PC-3 (cell line): Measurements from ENCODE around the gene NSL1.

Experiments
- EZH2 ChIP-seq: fragments of 300-600 bp; sonication (generic); IDR thresholded peaks from one replicate; pipeline ENCODE4 v1.6.1; 2017; ENCODE audit warnings: antibody characterized with exemption, mild to moderate bottlenecking, low read length; ENCODE audit not compliant: unreplicated experiment
- TF ChIP-seq, protein P1 (sequence below): fragments of 300-600 bp; sonication (generic); conservative IDR thresholded peaks from 2 replicates; pipeline ENCODE4 v1.5.1; 2017; ENCODE audit warnings: antibody characterized with exemption, low read depth, mild to moderate bottlenecking, low read length

DNA sequence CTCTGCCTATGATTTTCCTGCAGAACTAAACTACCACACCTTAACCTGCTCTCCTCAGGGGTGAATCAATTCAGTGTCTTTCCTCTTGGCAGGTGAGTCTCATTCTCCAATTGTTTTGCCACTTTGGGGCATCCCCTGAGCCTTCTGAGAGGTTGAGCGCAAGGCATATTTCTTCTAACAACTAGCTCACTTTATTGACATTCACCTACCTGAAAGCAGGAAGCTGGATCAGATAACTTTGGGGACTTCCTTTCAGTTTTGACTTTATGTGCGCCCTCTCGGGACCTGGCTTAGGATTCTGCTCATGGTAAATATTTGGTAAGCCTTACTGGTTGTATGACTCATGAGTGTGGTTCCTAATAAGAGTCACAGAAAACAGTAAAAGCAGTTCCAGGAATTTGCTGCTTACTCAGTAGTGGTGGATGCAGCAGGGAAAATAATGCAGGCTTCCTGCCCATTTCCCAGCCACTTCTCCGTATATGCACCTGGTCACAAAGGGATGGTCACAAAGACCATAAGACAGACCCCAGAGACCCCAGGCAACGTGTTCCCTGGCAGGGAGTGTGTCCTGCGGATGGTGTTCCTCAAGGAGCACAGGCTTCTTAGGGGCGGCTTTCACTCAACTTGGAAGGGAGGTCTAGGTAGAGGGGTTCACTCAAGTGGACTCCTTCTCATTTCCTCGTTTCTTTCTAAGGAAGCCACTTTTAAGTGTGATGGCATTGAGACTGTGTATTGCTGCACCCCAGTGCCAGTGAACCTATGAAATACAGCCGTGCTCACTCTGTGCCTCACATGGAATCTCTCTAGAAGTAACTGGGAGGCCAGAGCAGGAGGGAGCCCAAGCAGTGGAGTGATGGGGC lies 70.0 kb downstream of the NSL1 start:
- TF ChIP-seq, protein P1, sequence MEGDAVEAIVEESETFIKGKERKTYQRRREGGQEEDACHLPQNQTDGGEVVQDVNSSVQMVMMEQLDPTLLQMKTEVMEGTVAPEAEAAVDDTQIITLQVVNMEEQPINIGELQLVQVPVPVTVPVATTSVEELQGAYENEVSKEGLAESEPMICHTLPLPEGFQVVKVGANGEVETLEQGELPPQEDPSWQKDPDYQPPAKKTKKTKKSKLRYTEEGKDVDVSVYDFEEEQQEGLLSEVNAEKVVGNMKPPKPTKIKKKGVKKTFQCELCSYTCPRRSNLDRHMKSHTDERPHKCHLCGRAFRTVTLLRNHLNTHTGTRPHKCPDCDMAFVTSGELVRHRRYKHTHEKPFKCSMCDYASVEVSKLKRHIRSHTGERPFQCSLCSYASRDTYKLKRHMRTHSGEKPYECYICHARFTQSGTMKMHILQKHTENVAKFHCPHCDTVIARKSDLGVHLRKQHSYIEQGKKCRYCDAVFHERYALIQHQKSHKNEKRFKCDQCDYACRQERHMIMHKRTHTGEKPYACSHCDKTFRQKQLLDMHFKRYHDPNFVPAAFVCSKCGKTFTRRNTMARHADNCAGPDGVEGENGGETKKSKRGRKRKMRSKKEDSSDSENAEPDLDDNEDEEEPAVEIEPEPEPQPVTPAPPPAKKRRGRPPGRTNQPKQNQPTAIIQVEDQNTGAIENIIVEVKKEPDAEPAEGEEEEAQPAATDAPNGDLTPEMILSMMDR = no peak; the same call in 1 of the 2 replicates
- no peak for TF ChIP-seq EZH2
